SK-MEL-5 (cell line): Measurements from ENCODE around the gene CDHR1. TPM values are rescaled to one million over a fixed set of nuclear protein-coding genes. Genes with fewer than 3 reads are reported as not detected.

Source experiments
- DNase-seq: peaks from one replicate; pipeline ENCODE4 v3.0.0-alpha.2; 2016; ENCODE audit warnings: low read depth, low spot score
- in situ Hi-C: cut with HindIII; loops from 2 replicates; pipeline ENCODE4 v1.10.0; 2016; ENCODE audit warnings: low sequenced_read_pairs, high pct_unique_total_duplicates, low pct_unique_long_range_greater_than_20kb
- total RNA-seq: library from RNA; depleted of rRNA; stranded (reverse); fragments of >200 nt; shearing (Covaris generic); gene quantifications from 2 replicates; pipeline ENCODE4 v1.2.3, GENCODE V29; 2014

CDHR1 gene
- total RNA-seq, 1 experiment from 2014 or later: not detected

DNA sequence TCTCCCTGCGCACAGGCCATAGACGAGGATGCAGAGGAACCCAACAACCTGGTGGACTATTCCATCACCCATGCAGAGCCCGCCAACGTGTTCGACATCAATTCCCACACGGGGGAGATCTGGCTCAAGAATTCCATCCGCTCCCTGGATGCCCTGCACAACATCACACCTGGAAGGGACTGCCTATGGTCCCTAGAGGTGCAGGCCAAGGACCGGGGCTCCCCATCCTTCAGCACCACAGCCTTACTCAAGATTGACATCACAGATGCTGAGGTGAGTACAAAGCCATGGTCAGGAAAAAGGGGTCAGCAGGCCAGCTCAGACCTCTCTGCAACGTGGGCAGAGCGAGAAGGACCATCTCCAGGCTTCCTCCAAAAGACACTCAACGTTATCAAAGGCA, 18.7 kb downstream of the CDHR1 start:
- DNase-seq: no peak
- in situ Hi-C loops: no loop called here

- in situ Hi-C loops: no loop called here
Observed at GRCh38 chr10:84214046-84214572, 19.8 kb downstream of the CDHR1 start.

DNA sequence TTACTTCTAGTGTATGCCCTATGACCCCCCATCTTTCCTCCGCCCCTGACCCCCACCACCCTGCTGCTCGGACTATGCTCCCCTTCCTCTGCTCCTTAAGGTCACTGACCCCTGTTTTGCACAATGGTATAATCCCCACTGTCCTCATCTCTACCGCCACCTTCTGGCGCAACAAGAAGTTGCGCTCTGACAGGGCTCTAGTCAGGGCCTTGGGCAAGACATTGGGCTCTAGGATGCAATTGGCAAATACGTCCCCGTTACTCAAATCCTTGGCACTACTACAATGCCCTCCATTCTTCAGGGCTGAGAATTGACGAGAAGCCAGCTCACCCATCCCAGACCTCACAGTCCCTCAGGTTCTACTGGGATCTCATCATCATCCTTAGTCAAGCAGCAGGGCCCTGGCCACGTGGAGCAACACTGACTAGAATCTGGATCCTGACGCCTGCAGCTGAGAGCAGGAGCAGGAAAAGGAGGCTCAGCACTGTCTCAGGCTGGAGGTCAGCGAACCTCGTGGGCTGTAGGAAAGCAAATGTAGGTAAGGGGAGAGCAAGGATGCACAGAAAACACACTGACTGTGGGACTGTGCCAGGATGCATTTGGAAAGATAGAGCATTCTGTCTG, 20.4 kb downstream of the CDHR1 start:
- in situ Hi-C loops: no loop called here
- DNase-seq: peak; percentile 62

More at GRCh38 chr10:84214046-84214572, 19.8 kb downstream of the CDHR1 start:
- DNase-seq: no peak

DNA sequence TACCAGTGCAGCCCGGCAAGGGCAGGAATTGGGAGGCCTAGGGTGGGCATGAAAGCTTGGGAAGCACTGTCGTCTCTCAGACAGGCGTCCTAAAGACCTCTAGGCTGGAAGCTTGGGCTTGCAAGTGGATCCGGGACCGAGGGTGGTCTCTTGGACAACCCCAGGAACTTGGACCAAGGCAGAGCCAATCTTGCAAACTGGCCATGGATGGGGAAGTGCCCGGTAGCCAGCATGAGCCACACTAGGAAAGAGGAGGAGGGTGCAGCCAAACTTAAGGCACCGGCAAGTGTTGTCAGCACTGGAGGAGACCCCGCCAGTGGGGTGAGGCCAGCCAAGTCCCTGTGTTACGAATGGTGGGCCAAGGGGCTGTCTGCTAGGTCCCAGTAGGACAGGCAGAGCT, 22.5 kb downstream of the CDHR1 start:
- DNase-seq: no peak
- in situ Hi-C loops: no loop called here

- no peak for DNase-seq
- in situ Hi-C loops: no loop called here
Observed at GRCh38 chr10:84217746-84218145, 23.4 kb downstream of the CDHR1 start.

GRCh38 chr10:84221916-84222315, 27.6 kb downstream of the CDHR1 start:
- in situ Hi-C loops: no loop called here
- no peak for DNase-seq

GRCh38 chr10:84224411-84225028, 30.2 kb downstream of the CDHR1 start:
- in situ Hi-C loops: no loop called here
- DNase-seq: no peak

DNA sequence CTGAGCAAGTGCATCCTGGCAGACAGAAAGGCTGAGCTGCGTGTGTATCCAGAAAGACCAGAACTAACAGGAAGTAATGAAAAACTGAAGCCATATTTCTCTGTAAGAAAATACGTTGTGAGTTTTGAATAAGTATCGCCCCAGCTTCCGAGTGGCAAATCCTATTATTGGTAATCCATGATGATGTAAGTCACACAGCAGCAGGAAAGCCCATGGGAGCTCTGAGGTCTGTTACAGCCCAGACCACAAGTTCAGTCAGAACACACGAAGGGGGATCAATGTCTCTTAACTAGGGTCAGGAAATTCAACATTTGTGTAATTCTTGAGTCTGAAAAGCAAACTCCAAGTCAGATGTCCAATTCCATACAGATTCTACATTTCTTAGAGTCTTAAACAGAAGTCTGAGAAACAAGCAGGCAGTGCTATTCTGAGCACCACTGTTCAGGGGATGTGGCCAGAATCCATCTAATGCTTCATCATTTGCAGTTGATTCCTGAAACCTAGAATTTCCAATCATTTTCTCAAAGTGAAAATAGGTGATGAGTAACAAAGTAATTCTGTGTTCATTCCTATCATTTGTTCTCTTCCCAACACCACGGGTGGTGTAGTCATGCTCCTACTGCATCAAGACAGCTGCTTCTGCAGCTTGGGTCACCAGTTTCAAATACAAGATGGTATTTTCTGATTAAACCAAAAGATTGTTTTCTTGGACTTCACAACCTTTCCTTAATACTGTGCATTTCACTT, 31.3 kb downstream of the CDHR1 start, which contains the start of gene LRIT2:
TSS of gene LRIT2 (minus strand) at position 118 of the 747 bp plus-strand sequence. CDS start at position 94, 24 bp downstream.
- in situ Hi-C loops: no loop called here
- DNase-seq: no peak

- in situ Hi-C loops: no loop called here
- no peak for DNase-seq
Observed at GRCh38 chr10:84226616-84227015, 32.3 kb downstream of the CDHR1 start.

- no peak for DNase-seq
- in situ Hi-C loops: no loop called here
Observed at GRCh38 chr10:84227810-84228209, 33.5 kb downstream of the CDHR1 start.

- DNase-seq: no peak
- in situ Hi-C loops: no loop called here
Observed at GRCh38 chr10:84230359-84230758, 36.0 kb downstream of the CDHR1 start.

DNA sequence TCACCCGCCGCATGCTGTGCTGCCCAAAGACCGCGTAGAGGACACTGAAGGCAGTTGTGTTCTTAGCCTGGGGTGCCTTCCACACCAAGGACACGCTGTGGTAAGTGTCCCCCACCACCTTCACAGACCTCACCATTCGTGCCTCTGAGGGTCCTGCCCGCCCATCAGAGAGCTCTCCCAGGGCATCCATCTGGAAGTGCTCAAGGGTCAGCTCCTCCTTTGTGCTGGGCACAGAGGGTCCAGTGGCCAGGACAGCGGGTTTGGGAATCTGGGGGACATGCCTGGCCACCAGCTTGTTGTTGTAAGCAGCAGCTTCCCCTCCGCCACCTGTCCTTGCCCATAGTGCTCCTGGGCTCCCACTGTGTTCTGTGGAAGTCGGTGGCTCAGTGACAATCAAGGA, 38.0 kb downstream of the CDHR1 start:
- no peak for DNase-seq
- in situ Hi-C loops: no loop called here

DNA sequence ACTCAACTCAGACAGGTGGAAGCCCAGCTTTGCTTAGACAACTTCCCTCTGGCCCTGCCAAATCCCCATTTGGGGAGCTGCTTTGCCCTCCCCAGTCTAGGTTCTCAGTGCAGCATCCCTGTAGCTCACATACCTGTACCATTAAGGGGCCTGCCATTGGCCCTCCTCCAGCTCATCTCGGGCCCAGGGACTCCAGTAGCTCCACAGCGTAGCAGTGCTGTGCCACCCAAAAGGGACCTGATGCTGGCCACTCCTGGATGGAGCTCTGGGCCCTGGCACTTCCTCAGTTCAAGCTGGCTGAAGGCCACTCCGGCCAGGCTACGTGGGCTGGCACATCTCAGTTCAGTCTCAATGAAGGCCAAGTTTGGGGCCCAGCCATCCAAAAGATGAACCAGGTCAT, 39.6 kb downstream of the CDHR1 start:
- in situ Hi-C loops: no loop called here
- DNase-seq: no peak

GRCh38 chr10:84234479-84234878, 40.1 kb downstream of the CDHR1 start:
- no peak for DNase-seq
- in situ Hi-C loops: no loop called here

DNA sequence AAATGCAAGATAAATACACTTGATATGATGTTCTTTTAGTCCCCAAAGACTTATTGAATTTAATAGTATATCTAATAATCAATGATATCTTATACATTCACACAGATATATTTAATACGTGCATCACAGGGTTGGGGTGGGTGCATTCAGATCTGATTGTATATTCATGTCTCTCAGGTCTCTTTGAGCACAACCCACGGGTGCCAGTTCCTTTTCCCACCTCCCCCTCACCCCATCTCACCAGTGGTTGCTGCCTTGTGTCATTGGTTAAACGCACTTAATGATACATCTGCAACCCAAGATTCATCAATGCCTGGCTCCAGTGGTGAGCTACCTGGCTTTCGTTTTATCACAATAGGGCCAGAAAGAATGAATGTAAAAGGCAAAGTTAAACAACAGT, 40.8 kb downstream of the CDHR1 start:
- DNase-seq: no peak
- in situ Hi-C loops: no loop called here

DNA sequence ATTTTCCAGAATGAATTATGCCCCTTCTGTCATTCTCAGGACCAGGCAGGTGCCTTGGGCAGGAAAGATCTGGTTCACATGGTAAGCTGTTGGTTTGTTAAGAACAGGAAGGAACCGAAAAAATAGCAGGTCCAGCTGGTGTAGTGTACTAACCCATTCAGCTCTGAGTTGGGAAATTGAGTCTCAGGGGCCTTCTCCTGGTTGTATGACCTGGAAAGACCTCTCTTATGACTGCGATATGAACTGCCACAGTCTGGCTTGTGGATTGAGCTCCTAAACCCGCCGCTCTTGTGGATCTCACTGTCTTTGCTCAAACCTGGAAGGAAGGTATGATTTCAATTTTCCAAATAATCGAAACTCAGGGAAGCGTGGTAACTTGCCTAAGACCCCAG, 42.5 kb downstream of the CDHR1 start:
- in situ Hi-C loops: no loop called here
- DNase-seq: no peak

DNA sequence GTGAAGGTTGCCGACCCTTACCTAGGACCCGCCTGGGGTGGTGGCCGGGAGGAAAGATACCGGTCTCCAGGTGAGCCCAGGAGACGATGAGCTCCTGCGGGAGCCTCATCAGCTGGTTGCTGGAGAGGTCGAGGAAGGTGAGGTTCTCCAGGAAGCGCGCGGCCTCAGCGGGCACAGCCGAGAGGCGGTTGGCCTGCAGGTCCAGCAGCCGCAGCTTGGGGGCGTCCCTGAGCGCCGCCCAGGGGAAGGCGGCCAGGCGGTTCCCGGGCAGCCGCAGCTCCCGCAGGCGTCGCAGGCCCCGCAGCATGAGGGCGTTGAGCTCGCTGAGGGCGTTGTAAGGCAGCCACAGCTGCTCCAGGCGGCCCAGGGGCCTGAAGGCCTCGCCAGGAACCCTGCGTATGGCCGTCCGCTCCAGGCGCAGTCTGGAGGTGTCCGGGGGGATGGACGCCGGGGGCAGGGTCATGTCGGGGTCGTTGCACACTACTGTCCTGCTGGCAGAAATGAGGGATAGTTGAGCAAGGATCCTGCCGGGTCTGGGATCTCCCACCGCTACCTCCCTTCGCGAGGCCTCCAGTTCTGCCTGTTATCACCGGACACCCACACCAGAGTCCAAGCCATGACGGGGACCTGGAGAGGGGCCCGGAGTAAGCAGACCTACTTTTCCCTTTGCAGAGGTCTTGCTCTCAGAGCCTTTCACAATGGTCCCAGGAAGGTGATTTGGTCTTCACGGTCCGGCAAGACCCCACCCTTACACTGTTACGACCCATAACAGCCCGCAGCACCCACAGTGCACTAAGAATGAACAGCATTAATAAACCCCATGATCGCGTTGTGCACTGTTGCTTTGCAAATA, 43.1 kb downstream of the CDHR1 start:
- in situ Hi-C loops: no loop called here
- DNase-seq: no peak

- no peak for DNase-seq
- in situ Hi-C loops: no loop called here
Observed at GRCh38 chr10:84238909-84239308, 44.6 kb downstream of the CDHR1 start.
